GM18499 (cell line): ENCODE data around the gene PPP2R3A.
"Not testable (repeated sequence)": the region's sequence is repeated elsewhere in the genome, so short reads cannot be mapped to it uniquely, and the experiment has no call there.

Experiments used
- ATAC-seq: cut with Tn5 transposase; IDR thresholded peaks from one replicate; pipeline ENCODE4 v1.9.1; 2021; ENCODE audit warnings: moderate number of reproducible peaks; ENCODE audit not compliant: insufficient read depth, unreplicated experiment

PPP2R3A gene

DNA sequence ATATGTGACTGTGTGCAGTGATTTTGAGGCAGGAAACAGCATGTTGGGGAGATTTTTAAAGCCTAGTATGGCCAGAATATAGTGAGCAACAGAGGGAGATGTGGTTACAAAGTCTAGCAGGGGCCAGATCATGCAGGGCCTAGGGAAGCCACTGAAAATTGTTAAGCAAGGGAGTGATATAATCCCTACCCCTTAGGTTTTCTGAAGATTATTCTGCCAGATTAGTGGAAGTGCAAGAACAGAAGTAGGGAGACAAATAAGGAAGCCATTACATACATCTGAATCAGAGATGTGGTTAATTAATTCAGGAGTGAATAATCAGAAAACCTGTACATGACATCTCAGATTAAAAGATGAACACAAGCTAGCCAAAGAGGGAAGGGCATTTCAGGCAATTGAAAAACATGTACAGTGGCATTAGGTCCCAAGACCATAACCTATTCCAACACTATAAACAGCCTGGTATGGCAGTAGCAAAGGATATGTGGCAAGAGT lies 175.8 kb downstream of the PPP2R3A start:
- ATAC-seq, result no peak

GRCh38 chr3:136141891-136142290 lies 176.4 kb downstream of the PPP2R3A start:
- ATAC-seq, result no peak

- ATAC-seq, result no peak
Measured at GRCh38 chr3:136142592-136142991, 177.1 kb downstream of the PPP2R3A start.

- ATAC-seq, result not testable (repeated sequence)
Measured at GRCh38 chr3:136144397-136144796, 178.9 kb downstream of the PPP2R3A start.

- ATAC-seq, result no peak
Measured at GRCh38 chr3:136146981-136147729, 181.6 kb downstream of the PPP2R3A start.

GRCh38 chr3:136149667-136150066 lies 184.1 kb downstream of the PPP2R3A start:
- ATAC-seq, result no peak

DNA sequence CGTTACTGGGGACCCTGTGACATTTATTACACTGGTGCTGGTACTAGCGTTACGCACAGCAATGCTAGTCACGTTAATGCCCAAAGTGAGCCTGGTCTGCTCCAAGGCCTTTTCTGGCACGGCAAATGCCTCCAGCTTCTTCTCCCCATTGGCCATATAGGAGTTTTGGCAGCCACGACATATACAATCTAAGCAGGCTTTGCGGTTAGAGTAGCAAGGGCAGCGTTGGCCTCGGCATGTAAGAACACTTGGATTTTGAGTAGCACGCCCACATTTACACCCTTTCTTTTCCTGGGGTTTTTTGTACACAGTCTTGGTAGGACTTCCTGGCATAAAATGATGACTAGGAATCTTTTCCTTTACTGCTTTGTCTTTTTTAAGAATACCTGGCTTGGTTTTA lies 185.7 kb downstream of the PPP2R3A start:
- ATAC-seq, result no peak

DNA sequence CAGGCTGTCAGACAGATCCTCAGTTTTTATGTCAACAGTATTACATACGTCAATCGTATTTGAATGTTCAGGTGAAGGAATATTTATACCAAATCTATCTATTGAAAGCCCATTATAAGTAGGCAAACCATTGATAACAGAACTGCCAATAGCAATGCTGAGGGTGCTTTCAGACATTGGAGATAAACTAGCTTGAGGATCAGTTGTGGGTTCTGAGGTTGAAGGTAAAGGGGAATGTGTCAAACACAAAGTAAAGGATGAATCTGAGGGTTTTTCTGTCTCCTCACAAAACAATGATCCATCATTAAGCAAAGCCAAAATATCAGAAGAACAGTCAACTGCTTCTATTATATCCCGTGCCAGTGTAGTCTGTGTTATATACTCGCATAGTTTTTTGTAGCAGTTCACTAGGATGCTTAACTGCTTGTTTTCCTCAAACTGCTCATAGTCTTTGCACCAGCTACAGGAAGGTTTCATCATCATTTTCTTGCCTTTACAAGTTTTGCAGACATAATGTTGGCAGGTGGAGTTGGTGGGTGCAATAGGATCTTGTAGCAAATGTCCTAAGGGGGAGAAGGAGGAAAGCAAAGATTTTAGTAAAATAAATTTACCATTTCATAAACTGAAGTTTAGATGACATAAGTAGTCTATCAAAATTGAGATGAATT lies 186.8 kb downstream of the PPP2R3A start:
- ATAC-seq, result no peak

DNA sequence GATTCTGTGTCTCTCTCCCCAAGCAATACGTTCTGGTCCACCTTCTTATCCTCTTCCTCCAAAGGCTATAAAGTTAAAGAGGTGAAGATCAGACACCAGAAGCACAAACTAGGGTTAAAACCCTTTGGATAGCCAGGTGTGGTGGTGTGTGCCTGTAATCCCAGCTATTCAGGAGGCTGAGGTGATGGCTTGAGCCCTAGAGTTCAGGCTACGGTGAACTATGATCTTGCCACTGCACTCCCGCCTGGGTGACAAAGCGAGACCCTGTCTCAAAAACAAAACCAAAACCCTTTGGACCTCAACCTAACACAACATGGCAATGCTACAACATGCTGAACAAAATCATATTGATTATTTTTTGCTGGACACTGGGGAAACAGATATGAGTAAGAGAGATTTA lies 187.4 kb downstream of the PPP2R3A start:
- no peak for ATAC-seq

DNA sequence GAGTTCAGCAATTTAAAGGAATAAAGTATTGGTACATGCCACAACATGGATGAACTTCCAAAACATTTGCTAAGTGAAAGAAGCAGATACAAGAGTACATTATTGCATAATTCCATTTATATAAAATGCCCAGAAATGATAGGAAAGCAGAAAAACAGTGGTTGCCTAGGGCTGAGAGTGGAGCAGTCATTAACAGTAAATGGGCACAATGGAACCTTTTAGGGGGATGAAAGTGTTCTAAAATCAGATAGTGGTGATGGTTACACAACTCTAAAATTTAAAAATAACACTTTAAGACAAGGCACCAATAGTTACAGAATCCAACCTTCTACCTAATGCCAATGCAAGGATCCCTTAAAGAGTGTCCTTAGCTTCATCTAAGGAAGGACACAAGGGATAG lies 196.0 kb downstream of the PPP2R3A start:
- no peak for ATAC-seq

DNA sequence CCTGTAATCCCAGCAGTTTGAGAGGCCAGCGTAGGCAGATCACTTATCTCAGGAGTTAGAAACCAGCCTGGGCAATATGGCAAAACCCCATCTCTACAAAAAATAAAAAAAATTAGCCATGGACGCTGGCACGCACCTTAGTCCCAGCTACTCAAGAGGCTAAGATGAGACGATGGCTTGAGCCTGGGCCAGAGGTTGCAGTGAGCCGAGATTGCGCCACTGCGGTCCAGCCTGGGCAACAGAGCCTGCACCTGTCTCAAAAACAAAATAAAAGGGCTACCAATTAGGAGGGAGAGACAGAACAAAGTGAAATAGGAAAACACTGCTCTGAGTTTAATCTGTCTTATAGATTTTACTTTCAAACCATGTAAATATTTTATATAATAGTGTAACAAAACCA lies 196.8 kb downstream of the PPP2R3A start:
- ATAC-seq, result no peak

GRCh38 chr3:136163607-136164006 lies 198.1 kb downstream of the PPP2R3A start:
- ATAC-seq, result not testable (repeated sequence)

- no peak for ATAC-seq
Measured at GRCh38 chr3:136166507-136166906, 201.0 kb downstream of the PPP2R3A start.

- ATAC-seq, result not testable (repeated sequence)
Measured at GRCh38 chr3:136168236-136168635, 202.7 kb downstream of the PPP2R3A start.

- no peak for ATAC-seq
Measured at GRCh38 chr3:136171097-136171542, 205.6 kb downstream of the PPP2R3A start.

DNA sequence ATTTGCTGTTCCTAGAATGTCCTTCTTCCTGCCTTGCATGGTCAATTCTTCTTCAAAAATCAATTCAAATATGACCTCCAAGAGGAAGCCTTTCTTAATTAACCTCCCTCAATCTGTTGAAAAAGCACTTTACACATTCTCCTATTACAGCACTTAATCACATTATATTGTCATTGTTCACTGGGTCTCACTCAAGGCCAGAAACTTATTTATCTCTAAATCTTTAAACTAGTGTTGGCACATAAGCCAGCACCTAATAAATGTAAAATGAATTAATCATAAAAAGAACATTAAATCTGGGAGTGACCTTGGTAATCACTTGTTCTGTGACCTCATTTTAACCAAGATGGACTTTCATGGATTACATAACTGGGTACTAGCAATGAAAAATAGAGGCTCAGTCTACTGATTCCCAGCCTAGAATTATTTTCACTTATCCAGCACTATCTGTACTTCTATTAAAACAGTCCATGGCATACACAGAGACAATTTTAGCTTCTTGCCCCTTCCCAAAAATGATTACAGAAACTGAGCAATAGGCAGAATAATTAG lies 208.5 kb downstream of the PPP2R3A start:
- ATAC-seq, result no peak

- ATAC-seq, result no peak
Measured at GRCh38 chr3:136177876-136178275, 212.3 kb downstream of the PPP2R3A start.

- no peak for ATAC-seq
Measured at GRCh38 chr3:136181741-136182140, 216.2 kb downstream of the PPP2R3A start.

GRCh38 chr3:136184703-136185102 lies 219.2 kb downstream of the PPP2R3A start:
- ATAC-seq, result no peak

GRCh38 chr3:136186344-136186743 lies 220.8 kb downstream of the PPP2R3A start:
- no peak for ATAC-seq

DNA sequence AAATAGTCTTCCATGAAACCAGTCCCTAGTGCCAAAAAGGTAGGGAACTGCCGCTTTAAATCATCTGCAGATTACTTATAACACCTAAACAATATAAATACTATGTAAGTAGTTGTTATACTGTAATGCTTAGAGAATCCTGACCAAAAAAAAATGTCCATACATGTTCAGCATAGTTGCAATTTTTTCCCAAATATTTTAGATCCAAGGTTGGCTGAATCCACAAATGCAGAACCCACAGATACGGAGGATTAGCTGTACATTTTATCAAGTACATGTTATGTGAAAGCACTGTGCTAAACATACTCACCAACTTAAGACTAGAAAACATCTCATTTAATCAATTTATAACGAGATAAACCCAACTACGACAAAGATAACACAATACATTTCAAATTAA lies 221.3 kb downstream of the PPP2R3A start:
- ATAC-seq, result no peak
